Fibroblast of lung (primary cell): ENCODE results near the gene MFGE8. TPM values are rescaled to one million over a fixed set of nuclear protein-coding genes. Genes with fewer than 3 reads are reported as not detected.
A peak's percentile ranks its signal among the peaks of the same experiment; 100 is the strongest.

Source experiments
- DNase-seq, 2 donors: peaks; one replicate each; pipeline versions ENCODE4 v3.0.0 to v3.0.0-alpha.2; 2010; ENCODE audit warnings: low read depth in 2 of 2
- H2AFZ ChIP-seq: 2 replicates; pipeline ENCODE4 v1.5.1; 2012; ENCODE audit warnings: low read length, control low read depth, inconsistent platforms
- H3K27ac ChIP-seq: 2 replicates; pipeline ENCODE4 v1.5.1; 2011; ENCODE audit warnings: low read length, control low read depth; ENCODE audit not compliant: insufficient read depth
- H3K27me3 ChIP-seq: 2 replicates; pipeline ENCODE4 v1.5.1; 2011; ENCODE audit warnings: mild to moderate bottlenecking, low read length; ENCODE audit not compliant: control insufficient read depth, insufficient read depth
- H3K36me3 ChIP-seq: 2 replicates; pipeline ENCODE4 v1.5.1; 2011; ENCODE audit warnings: low read length; ENCODE audit not compliant: control insufficient read depth, insufficient read depth
- H3K4me1 ChIP-seq: 2 replicates; pipeline ENCODE4 v1.5.1; 2011; ENCODE audit warnings: low read length; ENCODE audit not compliant: control insufficient read depth, insufficient read depth; ENCODE audit errors: extremely low read depth
- H3K4me2 ChIP-seq: 2 replicates; pipeline ENCODE4 v1.5.1; 2011; ENCODE audit warnings: low read length, control low read depth; ENCODE audit not compliant: insufficient read depth; ENCODE audit errors: extremely low read depth
- H3K4me3 ChIP-seq, 4 experiments: fragments of 200-600 bp in 1 of 4; sonication (generic) in 1 of 4; replicated peaks in 1 of 4; 2 replicates each; pipeline ENCODE4 v1.5.1; 2011 to 2016; ENCODE audit warnings: low read length in 4 of 4, low read depth in 3 of 4, mild to moderate bottlenecking in 3 of 4, control low read depth in 2 of 4, inconsistent platforms in 1 of 4, mixed read lengths in 1 of 4; ENCODE audit not compliant: insufficient read depth in 1 of 4; ENCODE audit errors: control extremely low read depth in 1 of 4
- H3K79me2 ChIP-seq: 2 replicates; pipeline ENCODE4 v1.5.1; 2012; ENCODE audit warnings: mild to moderate bottlenecking, low read length, inconsistent platforms; ENCODE audit not compliant: control insufficient read depth, insufficient read depth
- H3K9ac ChIP-seq: 2 replicates; pipeline ENCODE4 v1.5.1; 2011; ENCODE audit warnings: mild to moderate bottlenecking, low read length, control low read depth; ENCODE audit not compliant: insufficient read depth
- H3K9me3 ChIP-seq: 2 replicates; pipeline ENCODE4 v1.5.1; 2012; ENCODE audit warnings: low read depth, low read length; ENCODE audit not compliant: control insufficient read depth, insufficient read depth
- H4K20me1 ChIP-seq: 2 replicates; pipeline ENCODE4 v1.5.1; 2011; ENCODE audit warnings: low read length; ENCODE audit not compliant: control insufficient read depth, insufficient read depth; ENCODE audit errors: extremely low read depth
- CTCF ChIP-seq, 2 donors: IDR thresholded peaks in 1 of 2; conservative IDR thresholded peaks in 1 of 2; 1 replicate in 1 of 2; 2 replicates in 1 of 2; pipeline ENCODE4 v1.5.1; 2011 to 2012; ENCODE audit warnings: low read length in 2 of 2, control low read depth in 1 of 2, inconsistent platforms in 1 of 2, low read depth in 1 of 2, mild to moderate bottlenecking in 1 of 2
- EZH2 ChIP-seq: IDR thresholded peaks from 2 replicates; pipeline ENCODE4 v1.5.1; 2012; ENCODE audit warnings: low read length, control low read depth, mild to moderate bottlenecking; ENCODE audit errors: missing control alignments
- polyA plus RNA-seq, 2 donors: library from polyadenylated mRNA; depleted of rRNA in 1 of 2; stranded (reverse) in 1 of 2; unstranded in 1 of 2; fragments of >200 nt; gene quantifications; 2 replicates each; pipeline ENCODE4 v1.2.1, GENCODE V29; 2011 to 2012; ENCODE audit warnings: missing spikeins in 1 of 2
- total RNA-seq: library from RNA; depleted of rRNA; stranded (reverse); fragments of >200 nt; gene quantifications from 2 replicates; pipeline ENCODE4 v1.2.1, GENCODE V29; 2014

MFGE8 gene
- total and polyA plus RNA-seq, 2 donors (not counting 1 experiment from before 2014, with no cell fraction given) = 263 to 336 TPM

- Histone ChIP-seq H3K4me2 (no peak overlapping the region), H3K27me3 (no peaks in the 10 kb centered on the region), H3K79me2 (no peaks in the 10 kb centered on the region), H3K9ac (no peak overlapping the region), H3K36me3 (peaks cover 10% of the 10 kb centered on the region), H3K4me3 (no peak overlapping the region), H4K20me1 (no peaks in the 10 kb centered on the region), H2AFZ (no peak overlapping the region), H3K27ac (no peak overlapping the region), H3K4me1 (peaks cover 2% of the 10 kb centered on the region), H3K9me3 (no peaks in the 10 kb centered on the region)
- peak; percentile 50 to 79 for DNase-seq
- TF ChIP-seq EZH2 (no peak), CTCF (conservative IDR thresholded peaks at IDR 0.05 in 1 of 2, IDR thresholded peaks at IDR 0.05 in 1 of 2; ENCODE audit: low read depth in 1 of 2, low read length in 2 of 2) (peak; percentile 99)
These were observed 8.4 kb downstream of the MFGE8 start for GRCh38 chr15:88904624-88905327.

GRCh38 chr15:88904257-88904623 lies 8.9 kb downstream of the MFGE8 start:
- H3K9ac ChIP-seq = no peak overlapping the region
- no peaks in the 10 kb centered on the region for H3K9me3 ChIP-seq
- no peaks in the 10 kb centered on the region for H3K4me1 ChIP-seq
- no peak for DNase-seq
- TF ChIP-seq CTCF (conservative IDR thresholded peaks at IDR 0.05 in 1 of 2, IDR thresholded peaks at IDR 0.05 in 1 of 2; ENCODE audit: low read depth in 1 of 2, low read length in 2 of 2) = no peak
- no peak for TF ChIP-seq EZH2
- H3K4me2 ChIP-seq = no peak overlapping the region
- H4K20me1 ChIP-seq = no peaks in the 10 kb centered on the region
- H3K27ac ChIP-seq = no peak overlapping the region
- H2AFZ ChIP-seq = no peak overlapping the region
- H3K36me3 ChIP-seq = peaks cover 8% of the 10 kb centered on the region
- no peaks in the 10 kb centered on the region for H3K79me2 ChIP-seq
- no peaks in the 10 kb centered on the region for H3K27me3 ChIP-seq
- no peak overlapping the region for H3K4me3 ChIP-seq

GRCh38 chr15:88902846-88903245 lies 10.3 kb downstream of the MFGE8 start:
- no peak overlapping the region for H3K27ac ChIP-seq
- no peak for DNase-seq

More at GRCh38 chr15:88902846-88903245, 10.3 kb downstream of the MFGE8 start:
- no peaks in the 10 kb centered on the region for H4K20me1 ChIP-seq
- H3K79me2 ChIP-seq = no peaks in the 10 kb centered on the region
- no peak overlapping the region for H3K4me2 ChIP-seq
- no peaks in the 10 kb centered on the region for H3K9me3 ChIP-seq
- peaks cover 10% of the 10 kb centered on the region for H3K36me3 ChIP-seq
- no peak overlapping the region for H3K4me3 ChIP-seq
- no peak overlapping the region for H2AFZ ChIP-seq
- no peaks in the 10 kb centered on the region for H3K27me3 ChIP-seq
- no peaks in the 10 kb centered on the region for H3K4me1 ChIP-seq
- no peak for TF ChIP-seq EZH2
- TF ChIP-seq CTCF (conservative IDR thresholded peaks at IDR 0.05 in 1 of 2, IDR thresholded peaks at IDR 0.05 in 1 of 2; ENCODE audit: low read depth in 1 of 2, low read length in 2 of 2) = no peak
- H3K9ac ChIP-seq = no peak overlapping the region
